ENCODE data around the gene MYBPH.

The MYBPH gene, protein sequence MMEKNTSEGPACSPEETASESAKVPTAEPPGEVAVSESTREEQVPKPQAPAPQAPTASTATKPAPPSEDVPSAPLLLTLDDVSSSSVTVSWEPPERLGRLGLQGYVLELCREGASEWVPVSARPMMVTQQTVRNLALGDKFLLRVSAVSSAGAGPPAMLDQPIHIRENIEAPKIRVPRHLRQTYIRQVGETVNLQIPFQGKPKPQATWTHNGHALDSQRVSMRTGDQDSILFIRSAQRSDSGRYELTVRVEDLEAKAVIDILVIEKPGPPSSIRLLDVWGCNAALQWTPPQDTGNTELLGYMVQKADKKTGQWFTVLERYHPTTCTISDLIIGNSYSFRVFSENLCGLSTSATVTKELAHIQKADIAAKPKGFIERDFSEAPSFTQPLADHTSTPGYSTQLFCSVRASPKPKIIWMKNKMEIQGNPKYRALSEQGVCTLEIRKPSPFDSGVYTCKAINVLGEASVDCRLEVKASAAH

DNA sequence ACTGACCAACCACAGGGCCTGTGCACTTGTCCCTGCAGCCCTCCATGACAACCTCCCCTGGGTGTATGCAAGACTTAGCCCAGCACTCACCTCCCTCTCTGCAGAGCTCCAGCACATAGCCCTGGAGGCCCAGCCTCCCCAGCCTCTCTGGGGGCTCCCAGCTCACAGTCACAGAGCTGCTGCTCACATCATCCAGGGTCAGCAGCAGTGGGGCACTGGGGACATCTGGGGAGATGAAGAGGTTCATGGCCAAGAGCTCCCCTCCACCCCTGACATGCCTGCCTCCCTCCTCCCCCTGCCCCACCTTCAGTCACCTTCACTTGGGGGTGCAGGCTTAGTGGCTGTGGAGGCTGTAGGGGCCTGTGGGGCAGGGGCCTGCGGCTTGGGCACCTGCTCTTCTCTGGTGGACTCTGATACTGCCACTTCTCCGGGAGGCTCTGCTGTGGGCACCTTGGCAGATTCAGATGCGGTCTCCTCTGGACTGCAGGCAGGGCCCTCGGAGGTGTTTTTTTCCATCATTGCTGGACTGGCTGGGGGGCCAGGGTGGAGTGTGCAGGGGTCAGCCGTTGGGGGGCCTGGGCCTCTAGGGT, at the start of gene MYBPH:
TSS of gene MYBPH (minus strand) at position 590 of the 590 bp plus-strand sequence. CDS start at position 519, 71 bp downstream.
- H3K9me3 Mint-ChIP-seq = no peaks in the 10 kb centered on the region
- intact Hi-C loops (cut with micrococcal nuclease) = no loop called here
- H3K36me3 Mint-ChIP-seq (ENCODE audit: low read depth) = no peaks in the 10 kb centered on the region
- H3K4me3 Mint-ChIP-seq = no peak within 1 kb of the TSS
- peaks cover 52% of the 10 kb centered on the region for H3K27me3 Mint-ChIP-seq
- peaks cover 57% of the 10 kb centered on the region for H3K4me1 Mint-ChIP-seq (ENCODE audit: low read depth)
- no peak within 1 kb of the TSS for H3K27ac Mint-ChIP-seq

DNA sequence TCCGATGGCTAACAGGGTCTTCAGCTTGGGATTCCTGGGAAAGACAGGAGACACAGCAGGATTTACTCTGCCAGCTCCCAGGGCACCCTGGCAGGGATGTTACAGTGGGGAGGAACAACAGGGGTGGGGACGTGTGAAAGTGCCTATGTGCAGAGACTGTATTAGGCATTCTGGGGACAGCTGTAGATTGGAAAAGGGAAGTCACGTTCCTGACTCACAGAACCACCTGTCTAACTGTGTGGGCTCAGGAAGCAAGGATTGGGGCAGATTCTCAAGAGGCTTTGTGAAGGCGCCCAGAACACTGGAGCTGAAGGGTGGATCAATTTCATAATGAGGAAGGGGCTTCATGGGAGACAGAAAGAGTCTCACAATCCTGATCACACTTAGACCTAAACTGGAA, 49.4 kb upstream of the MYBPH start:
- H3K36me3 Mint-ChIP-seq (ENCODE audit: low read depth) = no peaks in the 10 kb centered on the region
- H3K27me3 Mint-ChIP-seq = peaks cover 34% of the 10 kb centered on the region
- no peak overlapping the region for H3K27ac Mint-ChIP-seq
- intact Hi-C loops (cut with micrococcal nuclease) = no loop called here
- H3K9me3 Mint-ChIP-seq = no peaks in the 10 kb centered on the region
- peaks cover 17% of the 10 kb centered on the region for H3K4me1 Mint-ChIP-seq (ENCODE audit: low read depth)
- no peak overlapping the region for H3K4me3 Mint-ChIP-seq

DNA sequence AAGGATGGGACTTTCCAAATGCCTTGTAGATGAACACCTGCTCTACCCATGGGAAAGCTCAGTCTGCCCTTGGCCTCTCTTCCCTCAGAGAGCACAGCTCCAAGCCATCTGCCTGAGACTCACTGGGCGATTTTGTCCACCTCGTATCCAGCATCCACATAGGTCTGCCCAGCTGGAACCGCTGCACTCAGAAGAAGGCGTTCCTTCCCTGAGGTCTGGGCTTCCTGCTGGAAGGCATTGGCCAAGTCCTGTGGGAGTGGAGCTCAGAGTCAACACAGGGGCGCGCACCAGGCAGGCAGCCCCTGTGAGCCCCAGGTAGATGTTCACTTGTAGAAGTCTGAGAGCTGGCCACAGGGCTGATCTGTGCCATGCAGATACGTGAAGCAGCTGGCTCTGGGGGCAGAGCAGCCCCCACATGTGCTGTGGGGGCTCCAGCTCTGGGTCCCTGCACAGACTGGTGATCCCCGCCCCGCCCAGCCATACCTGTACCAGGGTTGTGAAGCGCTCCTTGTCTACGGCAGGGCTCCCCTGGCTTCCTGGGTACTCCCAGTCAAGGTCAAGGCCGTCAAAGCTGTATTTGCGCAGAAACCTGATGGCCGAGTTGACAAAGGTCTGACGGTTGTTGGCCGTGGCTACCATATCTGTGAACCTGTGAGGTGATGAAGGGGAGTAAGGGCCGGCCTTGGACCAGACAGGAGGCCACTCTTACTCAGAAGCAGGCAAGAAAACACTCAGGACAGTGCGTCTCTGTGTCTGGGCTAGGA, 47.6 kb upstream of the MYBPH start:
- Mint-ChIP-seq H3K27me3 (peaks cover 39% of the 10 kb centered on the region), H3K36me3 (ENCODE audit: low read depth) (no peaks in the 10 kb centered on the region), H3K9me3 (no peaks in the 10 kb centered on the region), H3K4me1 (ENCODE audit: low read depth) (peaks cover 7% of the 10 kb centered on the region), H3K4me3 (no peak overlapping the region), H3K27ac (no peak overlapping the region)
- intact Hi-C loops (cut with micrococcal nuclease) = no loop called here

DNA sequence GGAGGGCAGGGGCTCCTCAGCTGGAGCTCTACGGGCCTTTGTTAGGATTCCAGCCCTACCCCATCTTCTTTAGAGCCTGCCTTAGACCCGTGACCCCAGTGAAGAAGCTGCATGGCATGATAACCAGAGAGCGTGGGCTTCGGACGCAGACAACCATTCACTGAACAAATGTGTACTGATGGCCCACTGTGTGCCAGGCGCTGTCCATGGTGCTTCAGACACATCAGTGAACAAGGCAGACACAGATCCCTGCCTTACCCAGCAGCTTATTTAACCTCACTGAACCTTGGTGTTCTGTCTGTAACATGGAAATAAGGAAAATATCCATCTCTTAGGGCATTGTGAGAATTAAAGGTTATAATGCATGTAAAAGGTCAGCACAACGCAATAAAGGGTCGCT, 44.3 kb upstream of the MYBPH start:
- H3K36me3 Mint-ChIP-seq (ENCODE audit: low read depth) = no peaks in the 10 kb centered on the region
- intact Hi-C loops (cut with micrococcal nuclease) = no loop called here
- peaks cover 48% of the 10 kb centered on the region for H3K27me3 Mint-ChIP-seq
- H3K27ac Mint-ChIP-seq = no peak overlapping the region
- no peak overlapping the region for H3K4me3 Mint-ChIP-seq
- peaks cover 33% of the 10 kb centered on the region for H3K4me1 Mint-ChIP-seq (ENCODE audit: low read depth)
- no peaks in the 10 kb centered on the region for H3K9me3 Mint-ChIP-seq

DNA sequence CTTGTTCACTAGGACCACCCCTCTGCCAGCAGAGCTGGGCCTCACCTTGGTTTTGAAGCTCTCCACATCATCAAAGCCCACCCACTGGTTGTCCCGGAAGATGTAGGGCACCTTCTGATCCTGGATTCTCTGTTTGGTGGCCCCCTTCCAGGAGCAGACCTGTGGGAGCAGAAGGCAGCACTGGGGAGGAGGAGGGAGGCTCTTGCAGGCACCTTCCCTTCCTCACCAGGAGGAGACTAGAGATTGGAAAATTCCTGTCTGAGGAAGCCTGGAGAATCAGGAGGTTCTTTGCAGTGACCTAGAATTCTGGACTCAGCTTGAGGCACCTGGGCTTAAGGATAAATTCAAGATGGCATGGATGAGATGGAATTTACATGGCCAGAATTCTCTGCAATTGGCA, 43.5 kb upstream of the MYBPH start:
- Mint-ChIP-seq H3K27me3 (peaks cover 44% of the 10 kb centered on the region), H3K27ac (no peak overlapping the region), H3K4me1 (ENCODE audit: low read depth) (peaks cover 35% of the 10 kb centered on the region), H3K4me3 (no peak overlapping the region), H3K9me3 (no peaks in the 10 kb centered on the region), H3K36me3 (ENCODE audit: low read depth) (no peaks in the 10 kb centered on the region)
- intact Hi-C loops (cut with micrococcal nuclease) = no loop called here

DNA sequence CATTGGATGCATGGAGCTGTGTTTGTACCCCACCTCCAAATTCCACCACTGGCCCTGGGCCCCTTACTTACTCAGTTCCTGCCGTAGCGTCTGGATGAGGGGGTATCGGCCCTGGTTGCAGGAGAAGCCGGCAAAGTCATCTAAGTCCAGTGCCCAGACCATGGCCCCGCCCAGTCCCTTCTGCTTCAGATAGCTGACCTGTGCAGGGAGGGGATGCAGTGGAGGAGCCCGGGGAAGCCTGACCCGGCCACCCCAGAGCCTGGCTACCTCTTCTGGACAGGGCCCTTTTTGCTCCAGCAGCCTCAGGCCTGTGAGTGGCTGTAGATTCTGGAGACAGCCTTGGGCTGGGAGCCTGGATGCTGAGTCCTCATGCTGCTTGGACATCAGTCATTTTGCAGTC, 42.0 kb upstream of the MYBPH start:
- peaks cover 35% of the 10 kb centered on the region for H3K4me1 Mint-ChIP-seq (ENCODE audit: low read depth)
- H3K9me3 Mint-ChIP-seq = no peaks in the 10 kb centered on the region
- no peak overlapping the region for H3K4me3 Mint-ChIP-seq
- peaks cover 42% of the 10 kb centered on the region for H3K27me3 Mint-ChIP-seq
- H3K27ac Mint-ChIP-seq = no peak overlapping the region
- intact Hi-C loops (cut with micrococcal nuclease) = loop anchor here (2.0 kb wide), 1 partner anchor 187 kb away; no protein-coding TSS in a partner anchor
- H3K36me3 Mint-ChIP-seq (ENCODE audit: low read depth) = no peaks in the 10 kb centered on the region

DNA sequence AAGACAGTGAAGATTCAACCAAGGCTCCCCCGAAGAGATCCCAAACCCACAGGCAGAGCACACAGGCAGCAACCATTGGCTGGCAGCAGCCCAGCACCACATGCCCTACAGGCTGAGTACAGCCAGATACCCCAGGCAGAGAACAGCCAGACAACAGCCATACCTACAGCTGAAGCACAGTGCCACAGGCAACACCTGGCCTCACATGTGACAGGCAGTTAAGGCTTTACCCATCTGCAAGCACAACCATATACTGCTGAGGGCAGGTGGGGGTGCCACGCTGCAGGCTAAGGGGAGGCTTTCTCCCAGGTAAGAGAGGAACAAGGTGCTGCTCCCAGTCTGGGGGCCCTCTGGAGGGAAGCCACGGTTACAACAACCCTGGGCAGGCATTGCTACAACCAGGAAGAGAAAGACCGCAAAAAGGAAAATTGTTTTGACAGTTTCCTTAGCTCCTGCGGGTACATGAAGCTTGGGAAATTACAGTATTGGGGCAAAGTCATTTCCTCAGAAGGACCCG, 41.6 kb upstream of the MYBPH start:
- Mint-ChIP-seq H3K27me3 (peaks cover 40% of the 10 kb centered on the region), H3K4me1 (ENCODE audit: low read depth) (peaks cover 35% of the 10 kb centered on the region), H3K9me3 (no peaks in the 10 kb centered on the region), H3K27ac (no peak overlapping the region), H3K36me3 (ENCODE audit: low read depth) (no peaks in the 10 kb centered on the region), H3K4me3 (no peak overlapping the region)
- intact Hi-C loops (cut with micrococcal nuclease) = loop anchor here (2.0 kb wide), 1 partner anchor 186 kb away; no protein-coding TSS in a partner anchor

DNA sequence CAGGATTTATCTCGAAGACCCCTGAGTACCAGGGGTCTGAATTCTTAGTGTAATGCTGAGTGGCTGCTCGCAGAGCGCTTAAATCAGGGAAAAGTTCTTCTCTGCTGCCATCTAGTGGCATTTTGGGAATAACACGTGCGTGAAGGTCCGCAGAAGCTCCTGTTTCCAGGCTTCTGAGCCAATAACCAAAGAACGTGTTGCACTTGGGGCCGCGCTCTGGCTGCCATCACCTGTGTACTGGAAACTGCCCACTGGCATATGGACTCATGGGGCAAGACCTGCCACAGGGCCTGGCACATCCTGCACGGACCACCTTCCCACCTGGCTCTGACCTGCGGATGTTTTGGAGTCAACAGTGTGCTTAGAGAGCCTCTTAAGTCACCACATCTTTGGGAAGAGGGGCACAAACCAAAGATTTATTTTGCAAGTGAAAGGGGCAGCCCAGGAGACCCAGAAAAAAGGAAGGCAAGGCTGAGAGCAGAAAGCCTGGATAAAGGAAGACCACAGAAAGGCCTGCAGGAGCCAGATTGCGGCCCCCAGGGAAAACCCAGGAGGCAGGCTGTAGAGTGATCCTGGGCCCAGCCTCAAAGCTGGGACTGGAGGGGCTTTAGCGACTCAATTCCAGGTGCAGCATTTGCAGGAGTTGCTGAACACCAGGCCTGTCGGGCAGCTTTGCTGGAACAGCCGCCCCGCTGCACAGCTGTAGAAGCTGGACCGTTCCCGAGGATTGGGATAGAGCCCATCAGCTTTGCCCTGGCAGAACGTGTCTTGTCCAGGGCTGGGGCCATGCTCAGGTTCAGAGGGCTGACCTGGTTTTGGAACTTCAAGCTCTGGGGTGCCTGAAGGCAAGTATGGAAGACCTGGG, 40.9 kb upstream of the MYBPH start:
- H3K27ac Mint-ChIP-seq = no peak overlapping the region
- peaks cover 40% of the 10 kb centered on the region for H3K27me3 Mint-ChIP-seq
- H3K36me3 Mint-ChIP-seq (ENCODE audit: low read depth) = no peaks in the 10 kb centered on the region
- intact Hi-C loops (cut with micrococcal nuclease) = loop anchor here (1.0 to 2.0 kb wide), 3 partner anchors 98 to 186 kb away; no protein-coding TSS in a partner anchor
- peaks cover 35% of the 10 kb centered on the region for H3K4me1 Mint-ChIP-seq (ENCODE audit: low read depth)
- no peak overlapping the region for H3K4me3 Mint-ChIP-seq
- H3K9me3 Mint-ChIP-seq = no peaks in the 10 kb centered on the region

DNA sequence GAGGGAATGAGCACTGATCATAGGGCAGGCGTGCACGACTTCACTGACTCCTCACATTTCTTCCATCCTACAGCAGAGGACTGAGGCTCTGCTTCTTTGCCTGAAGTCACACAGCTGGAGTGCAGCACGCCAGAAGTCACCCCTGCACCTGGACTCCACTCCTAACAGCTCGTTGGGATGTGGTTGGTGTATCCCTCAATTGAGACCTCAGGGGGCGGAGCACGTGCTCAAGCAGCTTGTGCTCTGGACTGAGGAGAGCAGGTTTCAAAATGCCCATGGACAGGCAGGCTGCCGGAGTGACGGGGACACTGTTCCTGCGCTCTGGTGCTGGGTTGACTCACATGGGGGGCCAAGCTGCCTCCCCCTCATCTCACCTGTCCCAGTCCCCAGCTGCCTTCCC, 39.9 kb upstream of the MYBPH start:
- Mint-ChIP-seq H3K9me3 (no peaks in the 10 kb centered on the region), H3K27me3 (peaks cover 40% of the 10 kb centered on the region), H3K27ac (no peak overlapping the region), H3K4me1 (ENCODE audit: low read depth) (peaks cover 35% of the 10 kb centered on the region), H3K36me3 (ENCODE audit: low read depth) (no peaks in the 10 kb centered on the region), H3K4me3 (no peak overlapping the region)
- intact Hi-C loops (cut with micrococcal nuclease) = loop anchor here (2.0 kb wide), 1 partner anchor 43 kb away; no protein-coding TSS in a partner anchor

DNA sequence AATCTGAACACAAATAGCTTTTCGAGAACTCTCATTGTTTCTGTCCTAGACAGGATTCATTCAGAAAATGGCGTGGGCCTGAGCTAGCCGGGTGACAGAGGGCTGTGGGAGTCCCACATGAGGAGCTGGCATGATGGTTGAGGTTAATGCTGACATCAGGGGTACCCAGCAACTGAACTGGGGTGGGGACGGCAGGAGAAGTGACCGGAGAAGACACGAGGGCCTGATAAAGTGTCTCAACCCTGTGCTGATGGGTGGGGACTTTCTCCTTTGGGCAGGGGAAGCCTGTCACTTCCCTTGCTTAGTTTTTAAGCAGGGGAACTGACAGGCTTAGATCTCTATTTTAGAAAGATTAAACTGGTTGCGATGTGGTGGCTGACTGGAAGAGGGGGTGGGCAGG, 39.2 kb upstream of the MYBPH start:
- intact Hi-C loops (cut with micrococcal nuclease) = loop anchor here (2.0 kb wide), 1 partner anchor 42 kb away; no protein-coding TSS in a partner anchor
- H3K27me3 Mint-ChIP-seq = peaks cover 39% of the 10 kb centered on the region
- H3K4me3 Mint-ChIP-seq = no peak overlapping the region
- no peaks in the 10 kb centered on the region for H3K9me3 Mint-ChIP-seq
- peak overlapping the region; percentile 51 for H3K27ac Mint-ChIP-seq
- H3K36me3 Mint-ChIP-seq (ENCODE audit: low read depth) = no peaks in the 10 kb centered on the region
- H3K4me1 Mint-ChIP-seq (ENCODE audit: low read depth) = peaks cover 35% of the 10 kb centered on the region

DNA sequence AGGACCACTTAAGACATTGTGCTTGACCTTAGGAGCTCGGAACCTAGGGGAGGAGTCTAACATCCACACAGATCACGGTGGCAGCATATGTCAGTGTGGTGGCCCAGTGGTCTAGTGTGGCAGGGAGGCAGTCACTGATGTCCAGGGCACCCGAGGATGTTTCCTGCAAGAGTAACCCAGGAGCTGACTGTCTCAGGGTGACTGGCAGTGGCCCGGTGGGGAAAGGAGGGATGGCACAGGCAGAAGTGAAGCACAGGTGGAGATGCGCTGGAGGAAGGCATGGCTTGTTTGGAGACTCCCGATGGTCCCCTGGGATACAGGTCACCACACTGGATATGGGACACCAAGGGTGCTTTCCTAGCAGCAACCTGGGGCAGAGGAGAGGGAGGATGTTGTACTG, 37.5 kb upstream of the MYBPH start:
- Mint-ChIP-seq H3K4me3 (no peak overlapping the region), H3K27ac (no peak overlapping the region), H3K36me3 (ENCODE audit: low read depth) (no peaks in the 10 kb centered on the region), H3K4me1 (ENCODE audit: low read depth) (peaks cover 35% of the 10 kb centered on the region), H3K9me3 (no peaks in the 10 kb centered on the region), H3K27me3 (peaks cover 28% of the 10 kb centered on the region)
- intact Hi-C loops (cut with micrococcal nuclease) = no loop called here

DNA sequence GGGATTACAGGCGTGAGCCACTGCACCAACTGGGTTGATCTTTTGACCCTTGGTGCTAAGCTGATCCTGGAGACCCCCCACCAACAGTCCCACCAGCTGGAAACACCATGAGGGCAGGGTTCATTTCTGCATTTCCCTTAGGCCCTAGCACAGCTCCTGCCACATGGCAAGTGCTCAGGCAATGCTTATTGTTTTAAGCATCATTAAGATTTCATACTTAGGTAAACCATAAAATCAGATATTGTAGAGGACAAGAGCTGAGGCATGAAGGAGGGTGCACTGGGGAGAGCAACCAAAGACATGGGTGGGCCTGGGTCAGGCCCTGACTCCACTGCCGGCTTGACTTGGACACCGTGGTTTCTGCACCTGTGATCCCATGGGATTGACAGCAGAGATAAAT, 36.2 kb upstream of the MYBPH start:
- Mint-ChIP-seq H3K27ac (no peak overlapping the region), H3K36me3 (ENCODE audit: low read depth) (no peaks in the 10 kb centered on the region), H3K27me3 (peaks cover 18% of the 10 kb centered on the region), H3K9me3 (no peaks in the 10 kb centered on the region), H3K4me3 (no peak overlapping the region), H3K4me1 (ENCODE audit: low read depth) (peaks cover 24% of the 10 kb centered on the region)
- intact Hi-C loops (cut with micrococcal nuclease) = no loop called here

DNA sequence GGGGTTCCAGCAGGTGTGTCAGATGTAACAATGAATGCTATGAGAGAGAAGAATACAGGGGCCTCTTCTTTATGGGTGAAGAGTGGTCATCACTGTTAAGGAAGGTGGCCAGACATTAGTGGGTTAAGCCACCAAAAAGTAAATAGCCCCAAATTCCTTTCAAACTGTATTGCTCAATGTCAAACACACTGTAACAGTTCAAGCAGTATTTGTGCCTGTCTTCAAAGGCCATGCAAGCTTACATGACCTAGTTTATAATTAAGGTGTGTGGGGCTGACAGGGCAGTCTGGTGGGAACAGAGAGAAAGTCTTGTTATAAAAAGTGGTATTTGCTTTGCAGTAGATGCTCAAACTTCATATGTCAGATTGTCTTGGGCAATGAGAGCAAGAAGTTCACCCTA, 35.4 kb upstream of the MYBPH start:
- no peaks in the 10 kb centered on the region for H3K36me3 Mint-ChIP-seq (ENCODE audit: low read depth)
- intact Hi-C loops (cut with micrococcal nuclease) = no loop called here
- no peak overlapping the region for H3K27ac Mint-ChIP-seq
- no peaks in the 10 kb centered on the region for H3K9me3 Mint-ChIP-seq
- peaks cover 16% of the 10 kb centered on the region for H3K4me1 Mint-ChIP-seq (ENCODE audit: low read depth)
- peaks cover 13% of the 10 kb centered on the region for H3K27me3 Mint-ChIP-seq
- no peak overlapping the region for H3K4me3 Mint-ChIP-seq

Measured in dendritic cell treated with granulocyte-macrophage colony-stimulating factor and Interleukin-4, amounts not matched to agents 40 ng/mL and 50 ng/mL, for 4 days (primary cell).